Keratinocyte (primary cell): ENCODE data around the gene PHACTR1.

Experiments used
- CTCF ChIP-seq, 3 experiments: IDR thresholded peaks in 1 of 3; conservative IDR thresholded peaks in 1 of 3; optimal IDR thresholded peaks in 1 of 3; 2 replicates in 2 of 3; 3 replicates in 1 of 3; pipeline versions ENCODE3 to v1.5.1; 2011; ENCODE audit warnings: low read length in 3 of 3, mild to moderate bottlenecking in 3 of 3, moderate library complexity in 2 of 3, control low read depth in 1 of 3, inconsistent platforms in 1 of 3; ENCODE audit not compliant: insufficient read depth in 2 of 3; ENCODE audit errors: extremely low read depth in 1 of 3
- EZH2 ChIP-seq: IDR thresholded peaks from one replicate; pipeline ENCODE4 v1.6.1; 2012; ENCODE audit warnings: inconsistent platforms, mild to moderate bottlenecking, low read length, moderate library complexity

GRCh38 chr6:13006578-13007300 lies 290.2 kb downstream of the PHACTR1 start:
- TF ChIP-seq CTCF (optimal IDR thresholded peaks at IDR 0.05 in 1 of 3, IDR thresholded peaks at IDR 0.05 in 1 of 3, conservative IDR thresholded peaks at IDR 0.05 in 1 of 3; ENCODE audit: extremely low read depth in 1 of 3, insufficient read depth in 2 of 3, low read length in 3 of 3) (no peak), EZH2 (no peak)
